NCI-H187 (cell line): ENCODE measurements around the gene MED22.
A peak's percentile ranks its signal among the peaks of the same experiment; 100 is the strongest.
"Not testable (repeated sequence)": the region's sequence is repeated elsewhere in the genome, so short reads cannot be mapped to it uniquely, and the experiment has no call there.

ENCODE experiments used
- DNase-seq, 2 experiments: peaks; one replicate each; lab custom pipeline; 2025; lab: John Stamatoyannopoulos, UW

Gene MED22

GRCh38 chr9:133347985-133348717 lies at the start of gene MED22, which contains the start of gene RPL7A:
Gene MED22 (minus strand): TSS chr9:133348131. CDS start chr9:133346662, 1,469 bp downstream.
Gene RPL7A (plus strand): TSS chr9:133348218. CDS start chr9:133348244, 26 bp downstream.
- DNase-seq = peak; percentile 52 to 58

- DNase-seq = no peak
Observed at GRCh38 chr9:133397370-133397769, 49.4 kb upstream of the MED22 start.

DNA sequence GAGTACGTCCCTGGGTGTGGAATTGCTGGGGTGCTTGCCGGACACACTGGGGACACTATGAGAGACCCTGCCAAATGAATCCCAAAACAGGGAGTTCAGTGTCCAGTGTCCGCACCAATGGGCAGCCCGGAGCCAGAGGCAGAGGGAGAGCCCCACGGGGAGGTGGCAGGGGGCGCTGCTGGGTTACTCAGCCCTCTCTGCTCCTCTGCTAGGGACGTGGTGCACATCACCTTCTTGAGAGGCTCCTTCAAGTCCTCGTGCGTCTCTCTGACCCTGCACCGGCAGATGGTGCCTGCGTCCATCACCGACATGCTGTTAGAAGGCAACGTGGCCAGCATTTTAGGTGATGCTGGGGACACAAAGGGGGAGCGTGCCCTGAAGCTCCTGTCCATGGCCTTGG lies 49.0 kb upstream of the MED22 start:
- DNase-seq = no peak

DNA sequence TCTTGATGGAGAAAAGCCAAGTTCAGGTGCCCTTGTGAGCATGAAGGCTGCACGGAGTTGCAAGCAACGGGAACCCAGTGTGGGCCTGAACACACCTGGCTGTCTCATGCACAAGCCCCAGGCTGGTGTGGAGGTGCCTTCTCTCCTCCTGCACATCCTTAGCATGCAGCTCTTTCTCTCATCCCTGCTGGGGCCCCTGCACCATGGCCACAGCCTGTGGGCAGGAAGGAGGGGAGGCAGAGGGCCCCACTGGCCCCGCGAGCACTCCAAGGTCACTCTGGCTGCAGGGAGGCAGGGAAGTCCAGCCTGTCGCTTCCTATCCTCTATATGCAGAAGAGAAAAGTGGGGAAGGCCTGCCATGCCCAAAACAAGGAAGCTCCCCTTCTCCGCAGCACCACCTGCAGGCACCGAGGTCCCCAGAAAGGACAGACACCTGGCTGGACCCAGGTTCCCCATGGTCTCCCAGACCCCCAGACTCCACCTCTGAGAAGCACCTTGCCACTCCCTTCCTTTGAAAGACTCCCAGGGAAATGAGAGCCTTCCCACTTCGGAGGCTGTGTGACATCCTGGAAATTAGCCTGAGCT lies 46.8 kb upstream of the MED22 start:
- DNase-seq = no peak

DNA sequence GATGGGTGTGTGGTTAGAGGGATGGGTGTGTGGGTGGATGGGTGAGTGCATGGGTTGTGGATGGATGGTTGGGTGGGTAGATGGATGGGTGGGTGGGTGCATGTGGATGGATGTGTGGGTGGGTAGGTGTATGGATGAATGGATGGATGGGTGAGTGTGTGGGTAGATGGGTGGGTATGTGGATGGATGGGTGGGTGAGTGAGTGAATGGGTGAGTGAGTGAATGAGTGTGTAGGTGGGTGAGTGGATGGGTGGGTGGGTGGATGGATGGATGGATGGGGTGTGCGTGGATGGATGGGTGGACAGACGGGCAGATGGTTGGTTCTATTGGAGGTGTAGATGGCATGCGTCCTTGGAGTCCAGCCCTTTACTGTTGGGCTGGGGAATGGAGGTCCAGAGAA lies 45.5 kb upstream of the MED22 start:
- no peak for DNase-seq

- DNase-seq = not testable (repeated sequence)
Observed at GRCh38 chr9:133392308-133392707, 44.4 kb upstream of the MED22 start.

DNA sequence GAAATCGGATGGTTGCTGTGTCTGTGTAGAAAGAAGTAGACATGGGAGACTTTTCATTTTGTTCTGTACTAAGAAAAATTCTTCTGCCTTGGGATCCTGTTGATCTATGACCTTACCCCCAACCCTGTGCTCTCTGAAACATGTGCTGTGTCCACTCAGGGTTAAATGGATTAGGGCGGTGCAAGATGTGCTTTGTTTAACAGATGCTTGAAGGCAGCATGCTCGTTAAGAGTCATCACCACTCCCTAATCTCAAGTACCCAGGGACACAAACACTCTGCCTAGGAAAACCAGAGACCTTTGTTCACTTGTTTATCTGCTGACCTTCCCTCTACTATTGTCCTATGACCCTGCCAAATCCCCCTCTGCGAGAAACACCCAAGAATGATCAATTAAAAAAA lies 43.5 kb upstream of the MED22 start:
- DNase-seq = not testable (repeated sequence)

- DNase-seq = no peak
Observed at GRCh38 chr9:133390713-133391112, 42.8 kb upstream of the MED22 start.

DNA sequence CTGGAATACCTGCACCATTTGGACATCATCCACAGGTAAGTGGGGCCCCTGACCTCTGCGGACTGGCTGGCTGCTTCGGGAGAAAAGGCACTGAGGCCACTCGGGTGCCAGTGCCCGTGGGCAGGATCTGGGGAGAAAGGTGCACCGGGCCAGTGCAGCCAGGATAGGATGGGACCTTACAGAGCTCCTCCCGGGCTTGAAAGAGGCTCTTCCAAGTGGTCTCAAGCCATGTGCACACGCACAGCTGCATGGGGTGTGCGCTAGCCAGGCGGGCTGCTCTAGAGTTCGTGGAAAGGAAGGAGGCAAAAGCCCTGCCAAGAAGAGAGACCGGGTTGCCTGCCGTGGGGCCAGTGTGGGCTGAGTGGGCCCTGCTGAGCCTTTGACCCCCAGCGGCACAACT lies 41.6 kb upstream of the MED22 start:
- DNase-seq = no peak

GRCh38 chr9:133389025-133389557 lies 41.2 kb upstream of the MED22 start:
- no peak for DNase-seq

GRCh38 chr9:133387680-133388079 lies 39.7 kb upstream of the MED22 start:
- DNase-seq = no peak

DNA sequence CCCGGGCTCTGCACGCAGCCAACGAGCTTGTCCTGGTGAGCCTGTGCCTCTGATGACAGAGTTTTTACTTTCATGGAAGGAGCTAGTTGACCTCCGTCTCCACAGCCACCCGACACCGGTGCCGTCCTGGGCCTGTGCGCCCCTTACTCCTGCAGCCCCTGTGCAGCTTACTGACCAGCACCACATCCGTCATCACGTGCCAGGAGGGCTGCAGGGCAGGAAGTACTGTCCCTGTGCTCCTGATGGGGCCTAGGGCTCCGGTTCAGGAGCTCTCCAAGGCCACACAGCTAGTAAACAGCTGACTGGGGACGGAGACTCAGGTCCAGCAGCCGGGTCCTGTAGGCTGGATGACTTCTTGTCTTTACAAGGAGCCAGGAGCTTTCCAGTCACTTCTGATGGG lies 38.4 kb upstream of the MED22 start:
- DNase-seq = no peak

- DNase-seq = no peak
Observed at GRCh38 chr9:133385452-133385851, 37.5 kb upstream of the MED22 start.

DNA sequence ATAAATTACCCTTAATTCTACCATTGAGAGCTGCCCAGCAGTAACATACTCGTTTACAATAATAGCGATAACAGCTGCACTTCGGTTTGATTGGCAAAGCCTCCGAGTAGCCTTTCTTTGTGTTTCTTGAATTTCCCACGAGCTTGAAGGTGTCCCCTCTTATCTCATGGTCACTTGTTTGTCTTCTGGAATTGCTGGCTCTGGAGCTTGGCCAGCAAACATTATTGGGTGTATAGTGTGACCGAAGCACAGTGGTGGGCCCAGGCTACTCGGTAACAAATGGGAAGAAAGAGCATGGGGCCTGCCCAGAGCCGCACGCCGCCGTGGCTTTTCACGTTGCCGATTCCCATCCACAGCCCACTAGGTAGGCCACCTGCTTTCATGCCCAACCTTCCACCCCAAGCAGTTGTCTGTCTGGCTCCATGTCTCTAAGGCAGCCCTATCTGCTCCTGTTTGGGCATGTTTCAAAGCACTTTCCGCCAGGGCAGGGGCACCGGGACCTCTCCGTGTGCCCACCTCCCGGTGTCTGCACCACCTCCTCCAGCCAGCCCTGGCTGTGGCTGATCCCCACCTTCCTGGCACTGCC lies 36.9 kb upstream of the MED22 start:
- DNase-seq = no peak

DNA sequence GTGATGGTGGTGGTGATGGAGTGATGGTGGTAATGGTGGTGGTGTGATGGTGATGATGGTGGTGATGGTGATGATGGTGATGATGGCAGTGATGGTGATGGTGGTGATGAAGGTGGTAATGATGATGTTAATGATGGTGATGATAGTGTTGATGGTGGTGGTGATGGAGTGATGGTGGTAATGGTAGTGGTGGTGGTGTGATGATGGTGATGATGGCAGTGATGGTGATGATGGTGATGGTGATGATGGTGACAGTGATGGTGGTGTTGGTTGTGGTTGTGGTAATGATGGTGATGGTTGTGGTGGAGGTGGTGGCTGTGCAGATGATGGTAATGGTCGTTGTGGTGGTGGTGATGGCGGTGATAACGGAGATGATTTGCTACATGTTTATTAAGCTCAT lies 35.5 kb upstream of the MED22 start:
- no peak for DNase-seq

GRCh38 chr9:133382507-133383141 lies 34.7 kb upstream of the MED22 start:
- DNase-seq = no peak

DNA sequence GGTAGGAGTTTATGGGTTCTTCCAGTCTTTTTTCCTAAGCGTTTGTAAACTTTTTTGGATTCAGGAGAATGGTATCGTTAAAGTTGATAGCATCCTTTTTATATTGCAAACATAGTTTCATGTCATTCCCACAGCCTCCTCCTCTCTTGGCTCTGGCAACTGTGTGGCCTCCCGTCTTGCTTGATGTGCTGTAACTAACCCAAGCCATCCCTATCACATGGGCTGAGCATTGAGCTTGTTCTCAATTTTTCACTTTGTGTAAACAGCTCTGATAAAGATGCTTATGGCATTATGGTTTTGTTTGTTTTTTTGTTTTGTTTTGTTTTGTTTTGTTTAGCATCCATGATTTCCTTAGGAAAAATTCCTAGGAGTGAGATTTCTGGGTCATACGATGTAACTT lies 32.8 kb upstream of the MED22 start:
- no peak for DNase-seq

- no peak for DNase-seq
Observed at GRCh38 chr9:133379153-133380086, 31.5 kb upstream of the MED22 start.

GRCh38 chr9:133378408-133378962 lies 30.6 kb upstream of the MED22 start:
- no peak for DNase-seq

GRCh38 chr9:133377721-133378216 lies 29.8 kb upstream of the MED22 start:
- DNase-seq = no peak

DNA sequence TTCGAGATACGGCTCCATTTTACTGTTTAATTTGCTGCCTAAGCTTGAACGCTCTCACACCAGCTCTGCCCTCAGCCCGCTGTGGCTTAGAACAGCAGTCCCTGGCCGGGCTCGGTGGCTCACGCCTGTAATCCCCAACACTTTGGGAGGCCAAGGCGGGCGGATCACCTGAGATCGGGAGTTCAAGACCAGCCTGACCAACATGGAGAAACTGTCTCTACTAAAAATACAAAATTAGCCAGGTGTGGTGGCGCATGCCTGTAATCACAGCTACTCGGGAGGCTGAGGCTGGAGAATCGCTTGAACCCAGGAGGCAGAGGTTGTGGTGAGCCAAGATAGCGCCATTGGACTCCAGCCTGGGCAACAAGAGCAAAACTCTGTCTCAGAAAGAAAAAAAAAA lies 29.3 kb upstream of the MED22 start:
- DNase-seq = not testable (repeated sequence)
